ENCODE results near the gene MDGA2. TPM values are rescaled to one million over a fixed set of nuclear protein-coding genes. Genes with fewer than 3 reads are reported as not detected.

MDGA2 gene
- total RNA-seq, 1 donor from 2014 or later: 8.7 TPM

GRCh38 chr14:47411523-47411922, 263.9 kb downstream of the MDGA2 start:
- no peaks in the 10 kb centered on the region for H3K27me3 Mint-ChIP-seq (ENCODE audit: low read depth)
- H3K4me1 Mint-ChIP-seq: no peaks in the 10 kb centered on the region
- no peaks in the 10 kb centered on the region for H3K9me3 Mint-ChIP-seq
- H3K36me3 Mint-ChIP-seq (ENCODE audit: low read depth): peaks cover 2% of the 10 kb centered on the region
- H3K4me3 Mint-ChIP-seq: no peak overlapping the region
- no peak for TF ChIP-seq CTCF (conservative IDR thresholded peaks at IDR 0.05)
- DNase-seq (ENCODE audit: low read depth, low spot score): no peak
- no peak overlapping the region for H3K27ac Mint-ChIP-seq (ENCODE audit: unreplicated experiment)

- Mint-ChIP-seq H3K27me3 (ENCODE audit: low read depth) (no peaks in the 10 kb centered on the region), H3K36me3 (ENCODE audit: low read depth) (peaks cover 3% of the 10 kb centered on the region), H3K4me3 (no peak overlapping the region), H3K4me1 (peaks cover 26% of the 10 kb centered on the region), H3K9me3 (peaks cover 3% of the 10 kb centered on the region), H3K27ac (ENCODE audit: unreplicated experiment) (no peak overlapping the region)
- no peak for DNase-seq (ENCODE audit: low read depth, low spot score)
- TF ChIP-seq CTCF (conservative IDR thresholded peaks at IDR 0.05): no peak
These were observed 283.1 kb downstream of the MDGA2 start for GRCh38 chr14:47392326-47392725.

- H3K9me3 Mint-ChIP-seq: no peaks in the 10 kb centered on the region
- peaks cover 26% of the 10 kb centered on the region for H3K4me1 Mint-ChIP-seq
- H3K36me3 Mint-ChIP-seq (ENCODE audit: low read depth): no peaks in the 10 kb centered on the region
- no peak overlapping the region for H3K4me3 Mint-ChIP-seq
- TF ChIP-seq CTCF (conservative IDR thresholded peaks at IDR 0.05): no peak
- no peak overlapping the region for H3K27ac Mint-ChIP-seq (ENCODE audit: unreplicated experiment)
- H3K27me3 Mint-ChIP-seq (ENCODE audit: low read depth): no peaks in the 10 kb centered on the region
- no peak for DNase-seq (ENCODE audit: low read depth, low spot score)
These were observed 284.4 kb downstream of the MDGA2 start for GRCh38 chr14:47390831-47391504.

GRCh38 chr14:47389535-47389934, 285.9 kb downstream of the MDGA2 start:
- no peak for TF ChIP-seq CTCF (conservative IDR thresholded peaks at IDR 0.05)
- Mint-ChIP-seq H3K27me3 (ENCODE audit: low read depth) (no peaks in the 10 kb centered on the region), H3K4me3 (no peak overlapping the region), H3K9me3 (no peaks in the 10 kb centered on the region), H3K27ac (ENCODE audit: unreplicated experiment) (peak overlapping the region; percentile 75), H3K4me1 (peaks cover 26% of the 10 kb centered on the region), H3K36me3 (ENCODE audit: low read depth) (no peaks in the 10 kb centered on the region)
- peak; percentile 5 for DNase-seq (ENCODE audit: low read depth, low spot score)

GRCh38 chr14:47366006-47366405, 309.4 kb downstream of the MDGA2 start:
- H3K36me3 Mint-ChIP-seq (ENCODE audit: low read depth): no peaks in the 10 kb centered on the region
- H3K4me1 Mint-ChIP-seq: peaks cover 26% of the 10 kb centered on the region
- peak overlapping the region; percentile 2 for H3K27ac Mint-ChIP-seq (ENCODE audit: unreplicated experiment)
- H3K4me3 Mint-ChIP-seq: peak overlapping the region; percentile 1
- no peak for TF ChIP-seq CTCF (conservative IDR thresholded peaks at IDR 0.05)
- no peaks in the 10 kb centered on the region for H3K27me3 Mint-ChIP-seq (ENCODE audit: low read depth)
- DNase-seq (ENCODE audit: low read depth, low spot score): no peak
- peaks cover 2% of the 10 kb centered on the region for H3K9me3 Mint-ChIP-seq
